Measurements from ENCODE around the gene TOR1AIP2. TPM values are rescaled to one million over a fixed set of nuclear protein-coding genes. Genes with fewer than 3 reads are reported as not detected.

The TOR1AIP2 gene
- total RNA-seq, 2 experiments from 2014 or later: 31.0 to 49.9 TPM

DNA sequence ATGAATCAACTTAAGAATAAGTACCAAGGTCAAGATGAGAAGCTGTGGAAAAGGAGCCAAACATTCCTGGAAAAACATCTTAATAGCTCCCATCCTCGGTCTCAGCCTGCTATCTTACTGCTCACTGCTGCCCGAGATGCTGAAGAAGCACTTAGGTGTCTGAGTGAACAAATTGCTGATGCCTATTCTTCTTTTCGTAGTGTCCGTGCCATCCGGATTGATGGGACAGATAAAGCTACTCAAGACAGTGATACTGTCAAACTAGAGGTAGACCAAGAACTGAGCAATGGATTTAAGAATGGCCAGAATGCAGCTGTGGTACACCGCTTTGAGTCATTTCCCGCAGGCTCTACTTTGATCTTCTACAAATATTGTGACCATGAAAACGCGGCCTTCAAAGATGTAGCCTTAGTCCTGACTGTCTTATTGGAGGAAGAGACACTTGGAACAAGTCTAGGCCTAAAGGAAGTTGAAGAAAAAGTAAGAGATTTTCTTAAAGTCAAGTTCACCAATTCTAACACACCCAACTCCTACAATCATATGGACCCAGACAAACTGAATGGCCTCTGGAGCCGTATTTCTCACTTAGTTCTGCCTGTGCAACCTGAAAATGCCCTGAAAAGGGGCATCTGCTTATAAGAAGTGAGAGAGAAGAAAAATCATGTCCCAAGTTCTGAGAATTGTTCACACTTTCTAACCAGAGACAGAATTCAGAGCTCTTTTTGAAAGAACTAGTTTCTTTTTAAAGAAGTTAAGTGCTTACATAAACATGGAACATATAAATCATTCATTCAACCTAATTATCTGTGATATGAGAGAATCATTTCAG is 40.2 kb upstream of the TOR1AIP2 start:
- no peak for DNase-seq (ENCODE audit: low spot score)
- Histone ChIP-seq H3K9me2 (ENCODE audit: insufficient read depth, low read length) (no peaks in the 10 kb centered on the region), H3K27ac (ENCODE audit: low read depth, low read length, poor library complexity, severe bottlenecking) (no peak overlapping the region), H2AFZ (ENCODE audit: low read length) (no peak overlapping the region), H3K36me3 (ENCODE audit: insufficient read depth, low read length) (peaks cover 19% of the 10 kb centered on the region; the same call in 1 of the 2 replicates), H3K9me3 (ENCODE audit: low read length) (no peaks in the 10 kb centered on the region), H3K4me1 (ENCODE audit: insufficient read depth, low read length, poor library complexity, severe bottlenecking) (no peaks in the 10 kb centered on the region), H3K79me2 (ENCODE audit: insufficient read depth, low read depth, low read length) (no peaks in the 10 kb centered on the region), H3K4me2 (ENCODE audit: low read length) (no peak overlapping the region), H3K4me3 (ENCODE audit: low read depth, low read length, poor library complexity, severe bottlenecking) (no peak overlapping the region), H4K20me1 (ENCODE audit: insufficient read depth, low read length) (no peaks in the 10 kb centered on the region)
- BruUV-seq (replicated peaks): TSS peak; percentile 41
- ChIA-PET CTCF (ENCODE audit: unreplicated experiment) (no interaction called here), POLR2A (interaction anchor here (0.5 to 1.4 kb wide), 5 partner anchors 12 to 182 kb away, joined by 3 to 5 read pairs (median 4); no protein-coding TSS in a partner anchor)
- intact Hi-C loops (cut with micrococcal nuclease; ENCODE audit: unreplicated experiment): no loop called here
- TF ChIP-seq EZH2phosphoT487 (IDR thresholded peaks at IDR 0.05; ENCODE audit: borderline replicate concordance, low read depth, low read length): no peak
- TF ChIP-seq CTCF (conservative IDR thresholded peaks at IDR 0.05; ENCODE audit: low read length): no peak

DNA sequence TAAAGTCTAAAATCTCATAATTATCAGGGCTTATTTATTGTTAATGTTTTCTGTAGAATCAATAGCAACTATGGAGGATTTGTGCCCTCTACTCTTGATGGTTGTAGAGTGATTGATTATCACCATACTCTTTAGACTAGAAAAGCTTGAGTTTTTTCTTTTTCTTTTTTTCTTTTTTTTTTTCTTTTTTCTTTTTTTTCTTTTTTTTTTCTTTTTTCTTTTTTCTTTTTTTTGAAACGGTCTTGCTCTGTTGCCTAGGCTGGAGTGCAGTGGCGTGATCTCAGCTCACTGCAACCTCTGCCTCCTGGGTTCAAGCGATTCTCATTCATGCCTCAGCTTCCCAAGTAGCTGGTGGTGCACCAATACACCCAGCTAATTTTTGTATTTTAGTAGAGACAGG is 34.2 kb upstream of the TOR1AIP2 start:
- intact Hi-C loops (cut with micrococcal nuclease; ENCODE audit: unreplicated experiment): no loop called here

More for the DNA sequence above, 34.2 kb upstream of the TOR1AIP2 start:
- no TSS peak for BruUV-seq (replicated peaks)
- Histone ChIP-seq H3K4me3 (ENCODE audit: low read depth, low read length, poor library complexity, severe bottlenecking) (no peak overlapping the region), H3K79me2 (ENCODE audit: insufficient read depth, low read depth, low read length) (no peaks in the 10 kb centered on the region), H3K9me2 (ENCODE audit: insufficient read depth, low read length) (no peaks in the 10 kb centered on the region), H3K9me3 (ENCODE audit: low read length) (no peaks in the 10 kb centered on the region), H3K4me1 (ENCODE audit: insufficient read depth, low read length, poor library complexity, severe bottlenecking) (no peaks in the 10 kb centered on the region), H4K20me1 (ENCODE audit: insufficient read depth, low read length) (no peaks in the 10 kb centered on the region), H3K27ac (ENCODE audit: low read depth, low read length, poor library complexity, severe bottlenecking) (no peak overlapping the region), H3K36me3 (ENCODE audit: insufficient read depth, low read length) (peaks cover 22% of the 10 kb centered on the region), H3K4me2 (ENCODE audit: low read length) (no peak overlapping the region), H2AFZ (ENCODE audit: low read length) (no peak overlapping the region)
- no peak for DNase-seq (ENCODE audit: low spot score)
- POLR2A ChIA-PET: interaction anchor here (0.6 to 2.0 kb wide), 5 partner anchors 9 to 40 kb away, joined by 3 to 9 read pairs (median 3); no protein-coding TSS in a partner anchor
- TF ChIP-seq CTCF (conservative IDR thresholded peaks at IDR 0.05; ENCODE audit: low read length): no peak
- TF ChIP-seq EZH2phosphoT487 (IDR thresholded peaks at IDR 0.05; ENCODE audit: borderline replicate concordance, low read depth, low read length): no peak
- CTCF ChIA-PET (ENCODE audit: unreplicated experiment): no interaction called here
